ENCODE measurements around the gene MEGF11. TPM values are rescaled to one million over a fixed set of nuclear protein-coding genes. Genes with fewer than 3 reads are reported as not detected.

The MEGF11 gene
- total and polyA plus RNA-seq, 8 donors, result 2.6 to 17.4 (median 9.9) TPM; not detected in 1

- Histone ChIP-seq H3K4me3 (no peak overlapping the region), H3K36me3 (no peaks in the 10 kb centered on the region), H3K27me3 (peaks cover 0 to 24% of the 10 kb centered on the region in 2 donors), H3K4me1 (no peaks in the 10 kb centered on the region), H3K9me3 (no peaks in the 10 kb centered on the region), H3K27ac (no peak overlapping the region)
- ATAC-seq (no peak), DNase-seq (no peak)
- intact Hi-C loops (cut with DNase I), result no loop called here
- no peak for TF ChIP-seq CTCF (IDR thresholded peaks at IDR 0.05)
Observed at GRCh38 chr15:66189291-66189690, 64.3 kb downstream of the MEGF11 start.

- no peak for TF ChIP-seq CTCF (IDR thresholded peaks at IDR 0.05)
- intact Hi-C loops (cut with DNase I), result no loop called here
- DNase-seq (no peak), ATAC-seq (no peak)
- no peak overlapping the region for H3K27ac ChIP-seq
- no peaks in the 10 kb centered on the region for H3K9me3 ChIP-seq
- H3K36me3 ChIP-seq, result no peaks in the 10 kb centered on the region
- no peak overlapping the region for H3K4me3 ChIP-seq
- H3K27me3 ChIP-seq, result peaks cover 0 to 32% of the 10 kb centered on the region in 2 donors
- no peaks in the 10 kb centered on the region for H3K4me1 ChIP-seq
Observed at GRCh38 chr15:66188464-66188863, 65.1 kb downstream of the MEGF11 start.

GRCh38 chr15:66187271-66187670, 66.3 kb downstream of the MEGF11 start:
- no peak for TF ChIP-seq CTCF (IDR thresholded peaks at IDR 0.05)
- DNase-seq (no peak), ATAC-seq (no peak)
- H3K27me3 ChIP-seq, result peaks cover 0 to 44% of the 10 kb centered on the region in 2 donors
- H3K36me3 ChIP-seq, result no peaks in the 10 kb centered on the region
- H3K4me3 ChIP-seq, result no peak overlapping the region
- H3K4me1 ChIP-seq, result no peaks in the 10 kb centered on the region
- no peaks in the 10 kb centered on the region for H3K9me3 ChIP-seq
- intact Hi-C loops (cut with DNase I), result no loop called here
- H3K27ac ChIP-seq, result no peak overlapping the region

- Histone ChIP-seq H3K27ac (no peak overlapping the region), H3K4me3 (no peak overlapping the region), H3K27me3 (peaks cover 0 to 45% of the 10 kb centered on the region in 2 donors), H3K4me1 (no peaks in the 10 kb centered on the region), H3K9me3 (no peaks in the 10 kb centered on the region), H3K36me3 (no peaks in the 10 kb centered on the region)
- TF ChIP-seq CTCF (IDR thresholded peaks at IDR 0.05), result no peak
- ATAC-seq (peak; percentile 64), DNase-seq (peak in 1 of 4 donors; percentile 7)
- intact Hi-C loops (cut with DNase I), result no loop called here
Observed at GRCh38 chr15:66186049-66186825, 67.3 kb downstream of the MEGF11 start.

- Histone ChIP-seq H3K27ac (no peak overlapping the region), H3K36me3 (no peaks in the 10 kb centered on the region), H3K27me3 (peaks cover 0 to 51% of the 10 kb centered on the region in 2 donors), H3K4me3 (no peak overlapping the region), H3K4me1 (no peaks in the 10 kb centered on the region), H3K9me3 (no peaks in the 10 kb centered on the region)
- intact Hi-C loops (cut with DNase I), result no loop called here
- DNase-seq, result peak in 2 of 4 donors; percentile 10 to 32
- no peak for TF ChIP-seq CTCF (IDR thresholded peaks at IDR 0.05)
- peak; percentile 29 for ATAC-seq
Observed at GRCh38 chr15:66184936-66185790, 68.4 kb downstream of the MEGF11 start.

Data from left lung (tissue), 10 donors.